WTC11 (cell line): ENCODE results near the gene HLA-G. TPM values are rescaled to one million over a fixed set of nuclear protein-coding genes. Genes with fewer than 3 reads are reported as not detected.

ENCODE experiments used
- ATAC-seq: fragments of 200-7000 bp; cut with Tn5 transposase; 2 replicates; pipeline ENCODE4 v1.10.0; 2021; ENCODE audit warnings: mild to moderate bottlenecking, moderate library complexity
- CTCF ChIA-PET: fragments of 300-600 bp; sonication (Branson Sonifier 250); formaldehyde crosslinking; loops from one replicate; lab custom pipeline; 2021; ENCODE audit warnings: antibody characterized with exemption; lab: Charles Lee
- POLR2A ChIA-PET: fragments of 350-600 bp; sonication (Branson Sonifier 250); formaldehyde crosslinking; loops from one replicate; lab custom pipeline; 2021; ENCODE audit warnings: antibody characterized with exemption; lab: Charles Lee
- DNase-seq: peaks from one replicate; pipeline ENCODE4 v3.0.0; 2021; ENCODE audit warnings: low spot score
- H3K27ac Mint-ChIP-seq: 2 replicates; pipeline ENCODE4 v1.8.0; 2021; ENCODE audit warnings: mixed read lengths
- H3K27me3 Mint-ChIP-seq: 2 replicates; pipeline ENCODE4 v1.8.0; 2021; ENCODE audit warnings: low read depth, mild to moderate bottlenecking, moderate library complexity, mixed read lengths
- H3K36me3 Mint-ChIP-seq: 2 replicates; pipeline ENCODE4 v1.8.0; 2021; ENCODE audit warnings: mixed read lengths
- H3K4me1 Mint-ChIP-seq: 2 replicates; pipeline ENCODE4 v1.8.0; 2022; ENCODE audit warnings: mixed read lengths
- H3K4me3 Mint-ChIP-seq: 2 replicates; pipeline ENCODE4 v1.8.0; 2021; ENCODE audit warnings: mild to moderate bottlenecking, moderate library complexity, mixed read lengths
- H3K9me3 Mint-ChIP-seq: 2 replicates; pipeline ENCODE4 v1.8.0; 2021; ENCODE audit warnings: mixed read lengths
- AR ChIP-seq: fragments of 250-450 bp; sonication (Bioruptor Pico); IDR thresholded peaks from 2 replicates; pipeline ENCODE4 v1.9.0; 2021; ENCODE audit warnings: mild to moderate bottlenecking
- ATF2 ChIP-seq: sonication (generic); formaldehyde crosslinking; IDR thresholded peaks from 2 replicates; pipeline ENCODE4 v1.8.1; 2022; ENCODE audit warnings: low read depth, missing genetic modification reagents, borderline replicate concordance
- CREM ChIP-seq: sonication (generic); formaldehyde crosslinking; IDR thresholded peaks from 2 replicates; pipeline ENCODE4 v1.8.1; 2022; ENCODE audit warnings: mild to moderate bottlenecking, missing genetic modification reagents, moderate library complexity
- ERG ChIP-seq: fragments of 250-450 bp; sonication (Bioruptor Pico); IDR thresholded peaks from 2 replicates; pipeline ENCODE4 v1.8.0; 2021; ENCODE audit warnings: mild to moderate bottlenecking
- ETV6 ChIP-seq: sonication (generic); formaldehyde crosslinking; IDR thresholded peaks from 2 replicates; pipeline ENCODE4 v1.8.1; 2022; ENCODE audit warnings: mild to moderate bottlenecking, missing genetic modification reagents
- FOXK1 ChIP-seq: sonication (generic); formaldehyde crosslinking; IDR thresholded peaks from 2 replicates; pipeline ENCODE4 v1.8.0; 2022; ENCODE audit warnings: mild to moderate bottlenecking, moderate library complexity, missing genetic modification reagents
- FOXP1 ChIP-seq: sonication (generic); formaldehyde crosslinking; IDR thresholded peaks from 2 replicates; pipeline ENCODE4 v1.8.0; 2022; ENCODE audit warnings: missing genetic modification reagents, mild to moderate bottlenecking, moderate library complexity, borderline replicate concordance
- GABPB1 ChIP-seq: sonication (generic); formaldehyde crosslinking; IDR thresholded peaks from 2 replicates; pipeline ENCODE4 v1.8.1; 2023; ENCODE audit warnings: mild to moderate bottlenecking, missing genetic modification reagents
- HMGA2 ChIP-seq: fragments of 250-450 bp; sonication (Bioruptor Pico); IDR thresholded peaks from 2 replicates; pipeline ENCODE4 v1.4.0; 2021; ENCODE audit warnings: mild to moderate bottlenecking, moderate library complexity
- JAZF1 ChIP-seq: fragments of 250-450 bp; sonication (Bioruptor Pico); IDR thresholded peaks from 2 replicates; pipeline ENCODE4 v1.9.0; 2021; ENCODE audit warnings: moderate library complexity, mild to moderate bottlenecking, inconsistent platforms
- JUN ChIP-seq: sonication (generic); formaldehyde crosslinking; IDR thresholded peaks from 2 replicates; pipeline ENCODE4 v1.8.0; 2023; ENCODE audit warnings: mild to moderate bottlenecking, missing genetic modification reagents
- MAX ChIP-seq: sonication (generic); formaldehyde crosslinking; IDR thresholded peaks from 2 replicates; pipeline ENCODE4 v1.8.0; 2022; ENCODE audit warnings: mild to moderate bottlenecking, missing genetic modification reagents
- MLX ChIP-seq: sonication (generic); formaldehyde crosslinking; IDR thresholded peaks from 2 replicates; pipeline ENCODE4 v1.8.1; 2023; ENCODE audit warnings: mild to moderate bottlenecking, missing genetic modification reagents, moderate library complexity
- NFATC4 ChIP-seq: fragments of 250-450 bp; sonication (Bioruptor Pico); IDR thresholded peaks from 2 replicates; pipeline ENCODE4 v1.9.0; 2021; ENCODE audit warnings: mild to moderate bottlenecking
- NFE2L1 ChIP-seq: sonication (generic); formaldehyde crosslinking; IDR thresholded peaks from 2 replicates; pipeline ENCODE4 v1.8.1; 2023; ENCODE audit warnings: missing genetic modification reagents
- NR2C2 ChIP-seq: sonication (generic); formaldehyde crosslinking; IDR thresholded peaks from 2 replicates; pipeline ENCODE4 v1.8.0; 2022; ENCODE audit warnings: mild to moderate bottlenecking, missing genetic modification reagents
- NR3C1 ChIP-seq: sonication (generic); formaldehyde crosslinking; conservative IDR thresholded peaks from 2 replicates; pipeline ENCODE4 v1.8.1; 2023; ENCODE audit warnings: low read depth, mild to moderate bottlenecking, missing genetic modification reagents
- RELA ChIP-seq: sonication (generic); formaldehyde crosslinking; IDR thresholded peaks from 2 replicates; pipeline ENCODE4 v1.8.1; 2022; ENCODE audit warnings: missing genetic modification reagents, mild to moderate bottlenecking, borderline replicate concordance
- TEAD1 ChIP-seq: sonication (generic); formaldehyde crosslinking; IDR thresholded peaks from 2 replicates; pipeline ENCODE4 v1.8.0; 2022; ENCODE audit warnings: mild to moderate bottlenecking, missing genetic modification reagents
- ZBTB21 ChIP-seq: sonication (generic); formaldehyde crosslinking; IDR thresholded peaks from 2 replicates; pipeline ENCODE4 v1.8.1; 2023; ENCODE audit warnings: mild to moderate bottlenecking, missing genetic modification reagents, borderline replicate concordance
- ZMAT4 ChIP-seq: fragments of 250-450 bp; sonication (Bioruptor Pico); IDR thresholded peaks from 2 replicates; pipeline ENCODE4 v1.9.0; 2021; ENCODE audit warnings: mild to moderate bottlenecking
- ZNF219 ChIP-seq: sonication (generic); formaldehyde crosslinking; IDR thresholded peaks from 2 replicates; pipeline ENCODE4 v1.8.0; 2023; ENCODE audit warnings: missing genetic modification reagents, mild to moderate bottlenecking, borderline replicate concordance
- ZNF281 ChIP-seq: sonication (generic); formaldehyde crosslinking; IDR thresholded peaks from 2 replicates; pipeline ENCODE4 v1.8.0; 2023; ENCODE audit warnings: mild to moderate bottlenecking, missing genetic modification reagents
- total RNA-seq: library from RNA; stranded (reverse); gene quantifications from 3 replicates; pipeline ENCODE4 v1.2.3, GENCODE V29; 2021

The HLA-G gene
- total RNA-seq, 1 experiment from 2014 or later: 1.7 TPM

GRCh38 chr6:29816030-29816429 lies 11.6 kb upstream of the HLA-G start:
- H3K36me3 Mint-ChIP-seq: no peaks in the 10 kb centered on the region
- H3K4me1 Mint-ChIP-seq: no peaks in the 10 kb centered on the region
- ATAC-seq: no peak
- H3K9me3 Mint-ChIP-seq: no peaks in the 10 kb centered on the region
- no peak for DNase-seq
- peaks cover 24% of the 10 kb centered on the region for H3K27me3 Mint-ChIP-seq
- no peak overlapping the region for H3K27ac Mint-ChIP-seq
- no peak overlapping the region for H3K4me3 Mint-ChIP-seq
- CTCF ChIA-PET: interaction anchor here (1.4 kb wide), 1 partner anchor 78 kb away, joined by 3 read pairs; no protein-coding TSS in a partner anchor
- TF ChIP-seq ETV6 (CRISPR knock-in tag): no peak
- TF ChIP-seq CREM (CRISPR knock-in tag): no peak
- TF ChIP-seq ZMAT4: no peak
- TF ChIP-seq NR2C2 (CRISPR knock-in tag): no peak
- TF ChIP-seq NFATC4 (CRISPR knock-in tag): no peak
- no peak for TF ChIP-seq GABPB1 (CRISPR knock-in tag)
- no peak for TF ChIP-seq AR (CRISPR knock-in tag)
- no peak for TF ChIP-seq ERG (CRISPR knock-in tag)
- TF ChIP-seq NR3C1 (CRISPR knock-in tag): no peak
- TF ChIP-seq NFE2L1 (CRISPR knock-in tag): no peak
- TF ChIP-seq ATF2 (CRISPR knock-in tag): no peak
- TF ChIP-seq FOXK1 (CRISPR knock-in tag): no peak
- TF ChIP-seq RELA: no peak
- TF ChIP-seq TEAD1: no peak
- TF ChIP-seq, all 79 proteins: peak for 0
- POLR2A ChIA-PET: no interaction called here

GRCh38 chr6:29818892-29819291 lies 8.7 kb upstream of the HLA-G start:
- Mint-ChIP-seq H3K4me1 (no peaks in the 10 kb centered on the region), H3K27ac (no peak overlapping the region), H3K27me3 (peaks cover 50% of the 10 kb centered on the region), H3K36me3 (no peaks in the 10 kb centered on the region), H3K4me3 (no peak overlapping the region), H3K9me3 (no peaks in the 10 kb centered on the region)
- CTCF ChIA-PET: no interaction called here
- POLR2A ChIA-PET: no interaction called here
- DNase-seq (no peak), ATAC-seq (no peak)
- no peak for TF ChIP-seq HMGA2
- no peak for TF ChIP-seq FOXP1 (CRISPR knock-in tag)
- TF ChIP-seq MLX (CRISPR knock-in tag): no peak

- Mint-ChIP-seq H3K27ac (no peak overlapping the region), H3K36me3 (no peaks in the 10 kb centered on the region; the same call in 1 of the 2 replicates), H3K9me3 (0 out of 2 replicates have a peak, but pooled peaks cover 3% of the 10 kb centered on the region), H3K4me1 (peaks cover 5% of the 10 kb centered on the region), H3K27me3 (peaks cover 92% of the 10 kb centered on the region), H3K4me3 (no peak overlapping the region)
- ATAC-seq (no peak), DNase-seq (no peak)
- ChIA-PET POLR2A (no interaction called here), CTCF (interaction anchor here (1.7 kb wide), 2 partner anchors 10 to 86 kb away, joined by 3 to 5 read pairs; no protein-coding TSS in a partner anchor)
- no peak for TF ChIP-seq MAX
- TF ChIP-seq ZBTB21: no peak
- TF ChIP-seq JAZF1 (CRISPR knock-in tag): no peak
- no peak for TF ChIP-seq JUN (CRISPR knock-in tag)
- no peak for TF ChIP-seq CREM (CRISPR knock-in tag)
- TF ChIP-seq NFATC4 (CRISPR knock-in tag): no peak
- no peak for TF ChIP-seq ZNF219 (CRISPR knock-in tag)
- no peak for TF ChIP-seq ZNF281 (CRISPR knock-in tag)
These were observed 3.5 kb upstream of the HLA-G start for GRCh38 chr6:29824144-29824543.
